Testis (tissue), 3 donors: ENCODE measurements around the gene FAM107B. TPM values are rescaled to one million over a fixed set of nuclear protein-coding genes. Genes with fewer than 3 reads are reported as not detected.

Experiments
- DNase-seq: peaks from one replicate; pipeline ENCODE4 v3.0.0-alpha.2; 2019
- H3K27ac ChIP-seq, 2 donors: fragments of 200-600 bp; sonication (generic); one replicate each; pipeline ENCODE4 v1.5.1; 2019
- H3K27me3 ChIP-seq: fragments of 200-600 bp; sonication (generic); one replicate; pipeline ENCODE4 v1.5.1; 2019
- H3K36me3 ChIP-seq: fragments of 200-600 bp; sonication (generic); one replicate; pipeline ENCODE4 v1.5.1; 2017; ENCODE audit warnings: low read depth; ENCODE audit errors: missing control alignments
- H3K4me1 ChIP-seq: fragments of 200-600 bp; sonication (generic); one replicate; pipeline ENCODE4 v1.5.1; 2019
- H3K4me3 ChIP-seq, 2 donors: fragments of 200-600 bp; sonication (generic); one replicate each; pipeline ENCODE4 v1.5.1; 2017 to 2019
- H3K9me3 ChIP-seq: fragments of 200-600 bp; sonication (generic); one replicate; pipeline ENCODE4 v1.5.1; 2017
- CTCF ChIP-seq, 3 experiments: fragments of 450-650 bp in 2 of 3; fragments of 200-600 bp in 1 of 3; sonication (generic) in 1 of 3; IDR thresholded peaks; one replicate each; pipeline ENCODE4 v1.5.1; 2016 to 2019; ENCODE audit warnings: antibody characterized with exemption in 3 of 3, mild to moderate bottlenecking in 2 of 3, moderate library complexity in 1 of 3
- POLR2A ChIP-seq: fragments of 450-650 bp; IDR thresholded peaks from one replicate; pipeline ENCODE4 v1.6.1; 2017; ENCODE audit warnings: antibody characterized with exemption, mild to moderate bottlenecking, moderate library complexity
- whole genome bisulfite sequencing, 2 donors: methylation state at CpG; one replicate each; pipeline ENCODE4 v1.1.5; 2018; 5-methylcytosine and 5-hydroxymethylcytosine counted together
- intact Hi-C: fragments of 100-400 bp; cut with DNase I; formaldehyde crosslinking; loops from one replicate; pipeline ENCODE4 v1.15.1; 2023; ENCODE audit warnings: low total_unique reads
- polyA plus RNA-seq: library from polyadenylated mRNA; stranded (reverse); fragments of 350-450 nt; fragmentation: Illumina TruSeq; extraction: RNeasy Lipid Tissue Mini Kit (QIAGEN cat#74804); gene quantifications from one replicate; pipeline ENCODE4 v1.2.3, GENCODE V29; 2014; ENCODE audit warnings: low read depth, low replicate concordance; ENCODE audit not compliant: insufficient read depth
- total RNA-seq, 2 donors: library from RNA; depleted of rRNA; stranded (reverse); fragments of >200 nt; gene quantifications; one replicate each; pipeline ENCODE4 v1.2.3, GENCODE V29; 2016

Gene FAM107B
- total and polyA plus RNA-seq, 3 donors from 2014 or later = 71.7 to 89.5 (median 82.8) TPM

DNA sequence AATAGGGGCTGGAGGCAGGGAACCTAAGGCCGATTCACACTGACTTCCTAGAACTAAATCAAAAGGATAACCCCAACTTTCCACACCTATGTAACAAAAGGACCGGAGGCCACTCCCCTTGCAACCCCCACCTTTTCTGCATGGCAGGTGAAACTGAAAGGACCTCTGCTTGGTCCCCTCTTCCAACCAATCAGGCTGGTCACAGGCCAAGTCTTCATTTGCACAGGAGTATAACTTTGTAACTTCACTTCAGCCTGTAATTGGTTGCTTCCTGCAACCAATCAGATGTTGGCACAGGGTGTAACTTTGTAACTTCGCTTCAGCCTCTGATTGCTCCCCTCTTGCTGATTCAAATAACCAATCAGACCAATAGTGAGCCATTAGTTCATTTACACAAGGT is 190.0 kb downstream of the FAM107B start:
- TF ChIP-seq POLR2A = no peak
- TF ChIP-seq CTCF (IDR thresholded peaks at IDR 0.05) = no peak

DNA sequence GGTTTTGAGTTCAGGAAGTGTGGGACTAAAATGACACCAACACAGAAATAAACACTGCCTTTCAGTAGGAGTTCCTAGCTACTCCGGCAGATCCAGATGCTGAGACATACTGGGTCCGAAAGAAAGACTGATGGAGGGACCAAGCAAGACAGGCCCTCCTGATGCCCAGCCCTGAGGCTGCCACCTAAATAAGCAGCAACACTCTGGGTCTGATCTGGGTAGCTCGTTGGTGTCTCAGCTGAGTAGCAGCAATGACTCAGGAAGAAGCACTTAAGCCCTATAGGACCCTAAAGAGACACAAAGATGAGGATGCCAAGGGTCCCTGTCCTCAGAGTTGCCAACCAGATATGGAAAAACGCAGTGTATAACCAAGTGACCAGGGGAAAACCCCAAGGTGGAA is 190.7 kb downstream of the FAM107B start:
- Histone ChIP-seq H3K4me3 (no peak overlapping the region), H3K36me3 (no peaks in the 10 kb centered on the region), H3K27me3 (no peaks in the 10 kb centered on the region), H3K4me1 (peaks cover 8% of the 10 kb centered on the region), H3K27ac (no peak overlapping the region), H3K9me3 (no peaks in the 10 kb centered on the region)
- intact Hi-C loops = no loop called here
- 86 to 89% methylated on average over 4 of the region's 4 CpGs for WGBS, 2 donors
- DNase-seq = no peak
- TF ChIP-seq CTCF (IDR thresholded peaks at IDR 0.05) = no peak
- no peak for TF ChIP-seq POLR2A

More for the DNA sequence above, 190.0 kb downstream of the FAM107B start:
- Histone ChIP-seq H3K4me1 (peaks cover 8% of the 10 kb centered on the region), H3K4me3 (no peak overlapping the region), H3K27ac (no peak overlapping the region), H3K36me3 (no peaks in the 10 kb centered on the region), H3K9me3 (no peaks in the 10 kb centered on the region), H3K27me3 (no peaks in the 10 kb centered on the region)
- WGBS, 2 donors = 78 to 84% methylated on average over 3 of the region's 3 CpGs
- peak; percentile 38 for DNase-seq
- intact Hi-C loops = no loop called here

GRCh38 chr10:14583252-14583651 is 191.4 kb downstream of the FAM107B start:
- H3K27ac ChIP-seq = no peak overlapping the region
- H3K4me1 ChIP-seq = peaks cover 8% of the 10 kb centered on the region
- H3K36me3 ChIP-seq = no peaks in the 10 kb centered on the region
- intact Hi-C loops = no loop called here
- TF ChIP-seq CTCF (IDR thresholded peaks at IDR 0.05) (no peak), POLR2A (no peak)
- 90% methylated on average over 11 of the region's 11 CpGs for WGBS, 2 donors
- no peak for DNase-seq
- H3K27me3 ChIP-seq = no peaks in the 10 kb centered on the region
- H3K9me3 ChIP-seq = no peaks in the 10 kb centered on the region
- H3K4me3 ChIP-seq = no peak overlapping the region

GRCh38 chr10:14581553-14582321 is 193.0 kb downstream of the FAM107B start:
- Histone ChIP-seq H3K27me3 (no peaks in the 10 kb centered on the region), H3K9me3 (no peaks in the 10 kb centered on the region), H3K27ac (no peak overlapping the region), H3K36me3 (no peaks in the 10 kb centered on the region), H3K4me3 (no peak overlapping the region), H3K4me1 (peaks cover 8% of the 10 kb centered on the region)
- intact Hi-C loops = no loop called here
- DNase-seq = no peak
- WGBS, 2 donors = 74 to 81% methylated on average over 6 to 7 of the region's 7 CpGs
- TF ChIP-seq POLR2A (no peak), CTCF (IDR thresholded peaks at IDR 0.05) (no peak)
